Suprapubic skin (tissue), 4 donors: ENCODE results near the gene RPTOR. TPM values are rescaled to one million over a fixed set of nuclear protein-coding genes. Genes with fewer than 3 reads are reported as not detected.

Source experiments
- DNase-seq, 2 donors: peaks; one replicate each; pipeline ENCODE4 v3.0.0-alpha.2; 2019; ENCODE audit warnings: low spot score in 2 of 2
- H3K27ac ChIP-seq: fragments of 200-600 bp; sonication (generic); one replicate; pipeline ENCODE4 v1.5.1; 2019
- H3K27me3 ChIP-seq: fragments of 200-600 bp; sonication (generic); one replicate; pipeline ENCODE4 v1.5.1; 2019
- H3K36me3 ChIP-seq: fragments of 200-600 bp; sonication (generic); one replicate; pipeline ENCODE4 v1.5.1; 2019
- H3K4me1 ChIP-seq: fragments of 200-600 bp; sonication (generic); one replicate; pipeline ENCODE4 v1.5.1; 2019
- H3K4me3 ChIP-seq: fragments of 200-600 bp; sonication (generic); one replicate; pipeline ENCODE4 v1.5.1; 2019; ENCODE audit warnings: mild to moderate bottlenecking
- H3K9me3 ChIP-seq: fragments of 200-600 bp; sonication (generic); one replicate; pipeline ENCODE4 v1.5.1; 2019
- CTCF ChIP-seq, 2 donors: fragments of 200-600 bp in 1 of 2; fragments of 450-650 bp in 1 of 2; sonication (generic) in 1 of 2; IDR thresholded peaks; one replicate each; pipeline ENCODE4 v1.5.1; 2016 to 2019; ENCODE audit warnings: antibody characterized with exemption in 2 of 2, mild to moderate bottlenecking in 1 of 2, moderate library complexity in 1 of 2
- EP300 ChIP-seq: sonication (generic); formaldehyde crosslinking; IDR thresholded peaks from one replicate; pipeline ENCODE4 v1.6.1; 2017; ENCODE audit warnings: antibody characterized with exemption
- POLR2A ChIP-seq, 2 donors: fragments of 450-650 bp; IDR thresholded peaks; one replicate each; pipeline ENCODE4 v1.6.1; 2017; ENCODE audit warnings: antibody characterized with exemption in 2 of 2, mild to moderate bottlenecking in 2 of 2, moderate library complexity in 2 of 2
- POLR2AphosphoS5 ChIP-seq, 3 donors: sonication (generic); formaldehyde crosslinking; IDR thresholded peaks; one replicate each; pipeline ENCODE4 v1.6.1; 2017; ENCODE audit warnings: antibody characterized with exemption in 3 of 3
- WGBS: methylation state at CpG from one replicate; pipeline ENCODE4 v1.1.5; 2018; 5-methylcytosine and 5-hydroxymethylcytosine counted together
- total RNA-seq, 4 donors: library from RNA; depleted of rRNA; stranded (reverse); fragments of >200 nt; gene quantifications; one replicate each; pipeline ENCODE4 v1.1.0, GENCODE V29; 2016

Gene RPTOR
- total RNA-seq, 4 donors from 2014 or later, result 45.8 to 84.6 (median 53.0) TPM

GRCh38 chr17:80986816-80987475 lies 442.3 kb downstream of the RPTOR start:
- no peaks in the 10 kb centered on the region for H3K9me3 ChIP-seq
- WGBS, result 67% methylated on average over 15 of the region's 18 CpGs
- no peak overlapping the region for H3K4me3 ChIP-seq
- H3K27ac ChIP-seq, result no peak overlapping the region
- peaks cover 26% of the 10 kb centered on the region for H3K4me1 ChIP-seq
- no peaks in the 10 kb centered on the region for H3K27me3 ChIP-seq
- TF ChIP-seq CTCF (IDR thresholded peaks at IDR 0.05) (no peak), POLR2AphosphoS5 (IDR thresholded peaks at IDR 0.05) (no peak), POLR2A (IDR thresholded peaks at IDR 0.05) (no peak), EP300 (no peak)
- no peaks in the 10 kb centered on the region for H3K36me3 ChIP-seq
- DNase-seq, result no peak

- 26% methylated on average over 6 of the region's 16 CpGs for WGBS
- Histone ChIP-seq H3K9me3 (no peaks in the 10 kb centered on the region), H3K4me1 (peaks cover 35% of the 10 kb centered on the region), H3K27me3 (no peaks in the 10 kb centered on the region), H3K4me3 (peak overlapping the region; percentile 27), H3K36me3 (no peaks in the 10 kb centered on the region), H3K27ac (peak overlapping the region; percentile 20)
- peak in 1 of 2 donors; percentile 84 for DNase-seq
- TF ChIP-seq POLR2AphosphoS5 (IDR thresholded peaks at IDR 0.05) (no peak), POLR2A (IDR thresholded peaks at IDR 0.05) (no peak), EP300 (no peak), CTCF (IDR thresholded peaks at IDR 0.05) (no peak)
These were observed 443.4 kb downstream of the RPTOR start for GRCh38 chr17:80987941-80988461.

GRCh38 chr17:80989586-80989913 lies 444.9 kb downstream of the RPTOR start:
- 74% methylated on average over 11 of the region's 11 CpGs for WGBS
- Histone ChIP-seq H3K4me1 (peaks cover 51% of the 10 kb centered on the region), H3K36me3 (no peaks in the 10 kb centered on the region), H3K27me3 (no peaks in the 10 kb centered on the region), H3K4me3 (no peak overlapping the region), H3K27ac (no peak overlapping the region), H3K9me3 (no peaks in the 10 kb centered on the region)
- no peak for DNase-seq
- TF ChIP-seq POLR2AphosphoS5 (IDR thresholded peaks at IDR 0.05), result no peak

GRCh38 chr17:80990921-80991644 lies 446.4 kb downstream of the RPTOR start:
- WGBS, result 30% methylated on average over 21 of the region's 22 CpGs
- H3K4me3 ChIP-seq, result peak overlapping the region; percentile 100
- H3K27ac ChIP-seq, result peak overlapping the region; percentile 75
- DNase-seq, result no peak
- H3K4me1 ChIP-seq, result peaks cover 60% of the 10 kb centered on the region
- peaks cover 13% of the 10 kb centered on the region for H3K36me3 ChIP-seq
- H3K27me3 ChIP-seq, result no peaks in the 10 kb centered on the region
- TF ChIP-seq POLR2A (IDR thresholded peaks at IDR 0.05), result no peak
- no peak for TF ChIP-seq POLR2AphosphoS5 (IDR thresholded peaks at IDR 0.05)
- no peak for TF ChIP-seq EP300
- TF ChIP-seq CTCF (IDR thresholded peaks at IDR 0.05), result no peak
- H3K9me3 ChIP-seq, result no peaks in the 10 kb centered on the region

GRCh38 chr17:80991645-80992076 lies 447.0 kb downstream of the RPTOR start, which contains the start of gene CHMP6:
Gene CHMP6, plus strand, starts transcription at chr17:80991841. Its CDS starts 78 bp downstream, at chr17:80991919.
- peaks cover 60% of the 10 kb centered on the region for H3K4me1 ChIP-seq
- DNase-seq, result peak; percentile 83
- H3K4me3 ChIP-seq, result peak within 1 kb of the TSS; percentile 100
- H3K36me3 ChIP-seq, result peaks cover 19% of the 10 kb centered on the region
- TF ChIP-seq EP300 (no peak), POLR2AphosphoS5 (IDR thresholded peaks at IDR 0.05) (peak in 1 of 3 donors; percentile 59), CTCF (IDR thresholded peaks at IDR 0.05) (peak; percentile 24 to 37)
- H3K27ac ChIP-seq, result peak within 1 kb of the TSS; percentile 75
- no peaks in the 10 kb centered on the region for H3K27me3 ChIP-seq
- WGBS, result 0% methylated on average over 21 of the region's 66 CpGs
- H3K9me3 ChIP-seq, result no peaks in the 10 kb centered on the region
